ENCODE data around the gene COMMD4. TPM values are rescaled to one million over a fixed set of nuclear protein-coding genes. Genes with fewer than 3 reads are reported as not detected.
"Not testable (repeated sequence)": the region's sequence is repeated elsewhere in the genome, so short reads cannot be mapped to it uniquely, and the experiment has no call there.

The COMMD4 gene
- total RNA-seq, 1 experiment from 2014 or later: 116 TPM

DNA sequence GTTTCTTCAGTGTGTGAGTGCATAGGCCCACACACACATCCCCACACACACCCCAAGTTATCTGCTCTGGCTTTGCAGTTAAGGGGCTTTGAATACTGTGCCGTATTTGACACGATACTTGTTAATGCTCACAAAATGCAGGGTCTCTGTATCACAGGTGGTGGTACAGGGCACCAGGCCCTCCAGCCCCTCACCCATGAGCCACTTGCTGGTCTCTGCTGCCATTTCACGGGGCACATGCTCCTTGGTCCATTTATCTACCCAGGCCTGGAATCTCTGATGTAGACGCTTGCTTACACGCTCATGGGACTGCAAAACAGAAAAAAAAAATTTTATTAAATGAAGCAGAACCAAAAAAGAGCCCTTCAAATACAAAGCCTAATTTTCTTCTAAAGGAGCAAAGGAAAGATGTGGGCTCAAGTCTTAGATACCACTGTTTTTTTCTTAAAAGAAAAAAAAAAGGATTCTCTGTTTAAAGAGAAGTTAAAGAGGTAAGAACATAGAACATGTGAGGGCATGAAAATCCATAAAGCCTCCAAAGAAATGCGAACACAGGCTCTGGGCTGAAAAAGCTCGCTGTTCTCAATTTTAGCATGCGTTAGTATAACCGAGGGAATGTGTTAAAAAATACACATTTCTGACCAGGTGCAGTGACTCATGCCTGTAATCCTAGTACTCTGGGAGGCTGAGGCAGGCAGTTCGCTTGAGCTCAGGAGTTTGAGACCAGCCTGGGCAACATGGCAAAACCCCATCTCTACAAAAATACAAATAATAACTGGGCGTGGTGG, 36.2 kb downstream of the COMMD4 start:
- no peak overlapping the region for H3K4me3 ChIP-seq (ENCODE audit: low read length)
- no peaks in the 10 kb centered on the region for H3K27me3 ChIP-seq (ENCODE audit: low read length)
- H3K4me2 ChIP-seq (ENCODE audit: low read length): no peak overlapping the region
- POLR2A ChIA-PET (ENCODE audit: unreplicated experiment): no interaction called here
- BruUV-seq (replicated peaks): no TSS peak
- H3F3A ChIP-seq (ENCODE audit: low read length, unreplicated experiment): no peaks in the 10 kb centered on the region
- ATAC-seq (no peak), DNase-seq (no peak)
- H3K9me2 ChIP-seq (replicated peaks; ENCODE audit: low read length): no peaks in the 10 kb centered on the region
- H3K9ac ChIP-seq (ENCODE audit: low read length): no peak overlapping the region
- H3K4me1 ChIP-seq (ENCODE audit: insufficient read depth, low read length): peaks cover 15% of the 10 kb centered on the region
- H3K79me2 ChIP-seq (ENCODE audit: low read length): peaks cover 23% of the 10 kb centered on the region; the same call in 1 of the 2 replicates
- CTCF ChIA-PET: no interaction called here
- H2AFZ ChIP-seq (ENCODE audit: low read length): no peak overlapping the region
- H3K27ac ChIP-seq (ENCODE audit: low read length): no peak overlapping the region
- H3K9me3 ChIP-seq (ENCODE audit: low read length): no peaks in the 10 kb centered on the region
- intact Hi-C loops (cut with micrococcal nuclease): no loop called here
- no peaks in the 10 kb centered on the region for H4K20me1 ChIP-seq (ENCODE audit: low read length)
- peaks cover 50% of the 10 kb centered on the region for H3K36me3 ChIP-seq (ENCODE audit: low read depth, low read length)
- TF ChIP-seq EZH2 (IDR thresholded peaks at IDR 0.05; ENCODE audit: low read length, unreplicated experiment) (no peak), EZH2phosphoT487 (IDR thresholded peaks at IDR 0.05; ENCODE audit: borderline replicate concordance, low read length) (no peak)

DNA sequence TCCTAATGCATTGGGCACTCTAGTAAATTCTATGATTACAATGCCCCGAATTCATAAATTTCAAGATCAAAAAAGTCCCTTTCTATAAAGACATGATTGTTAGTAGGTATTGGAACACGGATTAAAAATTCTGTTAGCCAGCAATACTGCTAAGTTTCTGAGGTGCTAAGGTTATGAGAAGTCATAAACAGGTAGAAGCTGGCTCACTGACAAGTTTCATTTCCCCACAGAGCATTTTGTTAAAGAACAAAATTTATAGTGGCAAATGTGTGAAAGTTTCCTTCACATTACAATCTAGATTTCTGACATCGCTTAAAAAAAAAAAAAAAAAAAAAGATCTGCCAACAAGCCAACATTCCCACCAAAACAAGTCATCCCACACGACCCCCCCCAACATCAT, 44.9 kb downstream of the COMMD4 start:
- POLR2A ChIA-PET (ENCODE audit: unreplicated experiment): interaction anchor here (0.7 kb wide), 1 partner anchor 11 kb away, joined by 22 read pairs; no protein-coding TSS in a partner anchor
- Histone ChIP-seq H3K4me2 (ENCODE audit: low read length) (no peak overlapping the region), H3K36me3 (ENCODE audit: low read depth, low read length) (peaks cover 49% of the 10 kb centered on the region)

DNA sequence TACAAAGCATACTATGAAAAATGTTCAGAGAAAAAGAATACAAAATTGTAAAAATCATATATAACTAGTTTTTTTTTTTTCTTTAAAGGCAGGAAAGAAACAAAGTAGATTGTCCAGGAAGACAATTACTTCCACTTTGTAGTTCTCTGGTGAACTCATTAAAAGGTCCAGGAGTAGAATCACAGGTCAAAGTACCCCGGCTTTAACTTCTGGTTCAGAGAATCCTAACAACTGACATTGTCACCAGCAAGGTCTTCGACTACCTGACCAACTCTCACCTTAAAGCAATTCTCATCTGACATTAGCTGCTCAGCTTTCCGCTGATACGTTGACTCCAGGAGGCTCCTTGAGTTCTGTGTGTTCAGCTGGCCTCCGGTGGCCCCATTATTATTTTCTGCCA, 48.1 kb downstream of the COMMD4 start:
- H3K27me3 ChIP-seq (ENCODE audit: low read length); intact Hi-C loops (cut with micrococcal nuclease); CTCF ChIA-PET: not testable (repeated sequence)

More for the DNA sequence above, 44.9 kb downstream of the COMMD4 start:
- CTCF ChIA-PET: no interaction called here
- H3K9ac ChIP-seq (ENCODE audit: low read length): no peak overlapping the region
- no peak overlapping the region for H2AFZ ChIP-seq (ENCODE audit: low read length)
- H3K4me1 ChIP-seq (ENCODE audit: insufficient read depth, low read length): no peaks in the 10 kb centered on the region
- H3K27ac ChIP-seq (ENCODE audit: low read length): no peak overlapping the region
- ATAC-seq (no peak), DNase-seq (no peak)
- no TSS peak for BruUV-seq (replicated peaks)
- H3K4me3 ChIP-seq (ENCODE audit: low read length): no peak overlapping the region
- no peaks in the 10 kb centered on the region for H3F3A ChIP-seq (ENCODE audit: low read length, unreplicated experiment)
- no peaks in the 10 kb centered on the region for H3K9me3 ChIP-seq (ENCODE audit: low read length)
- H3K79me2 ChIP-seq (ENCODE audit: low read length): no peaks in the 10 kb centered on the region
- no peaks in the 10 kb centered on the region for H3K27me3 ChIP-seq (ENCODE audit: low read length)
- no peak for TF ChIP-seq EZH2 (IDR thresholded peaks at IDR 0.05; ENCODE audit: low read length, unreplicated experiment)
- no peak for TF ChIP-seq EZH2phosphoT487 (IDR thresholded peaks at IDR 0.05; ENCODE audit: borderline replicate concordance, low read length)
- TF ChIP-seq, protein P1, sequence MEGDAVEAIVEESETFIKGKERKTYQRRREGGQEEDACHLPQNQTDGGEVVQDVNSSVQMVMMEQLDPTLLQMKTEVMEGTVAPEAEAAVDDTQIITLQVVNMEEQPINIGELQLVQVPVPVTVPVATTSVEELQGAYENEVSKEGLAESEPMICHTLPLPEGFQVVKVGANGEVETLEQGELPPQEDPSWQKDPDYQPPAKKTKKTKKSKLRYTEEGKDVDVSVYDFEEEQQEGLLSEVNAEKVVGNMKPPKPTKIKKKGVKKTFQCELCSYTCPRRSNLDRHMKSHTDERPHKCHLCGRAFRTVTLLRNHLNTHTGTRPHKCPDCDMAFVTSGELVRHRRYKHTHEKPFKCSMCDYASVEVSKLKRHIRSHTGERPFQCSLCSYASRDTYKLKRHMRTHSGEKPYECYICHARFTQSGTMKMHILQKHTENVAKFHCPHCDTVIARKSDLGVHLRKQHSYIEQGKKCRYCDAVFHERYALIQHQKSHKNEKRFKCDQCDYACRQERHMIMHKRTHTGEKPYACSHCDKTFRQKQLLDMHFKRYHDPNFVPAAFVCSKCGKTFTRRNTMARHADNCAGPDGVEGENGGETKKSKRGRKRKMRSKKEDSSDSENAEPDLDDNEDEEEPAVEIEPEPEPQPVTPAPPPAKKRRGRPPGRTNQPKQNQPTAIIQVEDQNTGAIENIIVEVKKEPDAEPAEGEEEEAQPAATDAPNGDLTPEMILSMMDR (conservative IDR thresholded peaks at IDR 0.05; ENCODE audit: low read depth, low read length): no peak
- intact Hi-C loops (cut with micrococcal nuclease): no loop called here
- no peaks in the 10 kb centered on the region for H4K20me1 ChIP-seq (ENCODE audit: low read length)
- no peaks in the 10 kb centered on the region for H3K9me2 ChIP-seq (replicated peaks; ENCODE audit: low read length)

More for the DNA sequence above, 48.1 kb downstream of the COMMD4 start:
- H3K4me2 ChIP-seq (ENCODE audit: low read length); BruUV-seq (replicated peaks); H3F3A ChIP-seq (ENCODE audit: low read length, unreplicated experiment); H3K4me3 ChIP-seq (ENCODE audit: low read length); H3K9me3 ChIP-seq (ENCODE audit: low read length); H2AFZ ChIP-seq (ENCODE audit: low read length); ATAC-seq; DNase-seq; H3K9me2 ChIP-seq (replicated peaks; ENCODE audit: low read length); H3K79me2 ChIP-seq (ENCODE audit: low read length); H3K27ac ChIP-seq (ENCODE audit: low read length); POLR2A ChIA-PET (ENCODE audit: unreplicated experiment); H3K4me1 ChIP-seq (ENCODE audit: insufficient read depth, low read length); H4K20me1 ChIP-seq (ENCODE audit: low read length); H3K9ac ChIP-seq (ENCODE audit: low read length): not testable (repeated sequence)
- H3K36me3 ChIP-seq (ENCODE audit: low read depth, low read length): peaks cover 45% of the 10 kb centered on the region

Small RNA genes lying within 50 kb of the gene (microRNA-seq; reads per million reads assigned to microRNA genes)
- gene MIR631 (ENCODE audit: unreplicated experiment): not detected

Other genes starting within 250 kb of the COMMD4 start
- gene C15orf39, start 134.2 kb upstream of the COMMD4 start, total RNA-seq (2014; rRNA removed): 23.8 and 31.0 TPM in 2 replicates
- gene GOLGA6C, start 77.7 kb upstream of the COMMD4 start, total RNA-seq (2014; rRNA removed): not detected in 2 replicates
- not detected in 2 replicates for gene GOLGA6D, start 53.2 kb upstream of the COMMD4 start, total RNA-seq (2014; rRNA removed)
- gene NEIL1, start 11.0 kb downstream of the COMMD4 start, total RNA-seq (2014; rRNA removed): 4.1 and 14.3 TPM in 2 replicates
- gene MAN2C1, start 32.5 kb downstream of the COMMD4 start, total RNA-seq (2014; rRNA removed): 120 and 126 TPM in 2 replicates
- gene SIN3A, start 115.6 kb downstream of the COMMD4 start, total RNA-seq (2014; rRNA removed): 24.9 and 27.8 TPM in 2 replicates
- gene PTPN9, start 243.3 kb downstream of the COMMD4 start, total RNA-seq (2014; rRNA removed): 9.1 and 15.7 TPM in 2 replicates

Data from PC-3 (cell line).